GF-D8 (cell line): Measurements from ENCODE around the gene NT5DC3.

Experiments
- DNase-seq: peaks from one replicate; lab custom pipeline; 2025; lab: John Stamatoyannopoulos, UW

NT5DC3 gene

DNA sequence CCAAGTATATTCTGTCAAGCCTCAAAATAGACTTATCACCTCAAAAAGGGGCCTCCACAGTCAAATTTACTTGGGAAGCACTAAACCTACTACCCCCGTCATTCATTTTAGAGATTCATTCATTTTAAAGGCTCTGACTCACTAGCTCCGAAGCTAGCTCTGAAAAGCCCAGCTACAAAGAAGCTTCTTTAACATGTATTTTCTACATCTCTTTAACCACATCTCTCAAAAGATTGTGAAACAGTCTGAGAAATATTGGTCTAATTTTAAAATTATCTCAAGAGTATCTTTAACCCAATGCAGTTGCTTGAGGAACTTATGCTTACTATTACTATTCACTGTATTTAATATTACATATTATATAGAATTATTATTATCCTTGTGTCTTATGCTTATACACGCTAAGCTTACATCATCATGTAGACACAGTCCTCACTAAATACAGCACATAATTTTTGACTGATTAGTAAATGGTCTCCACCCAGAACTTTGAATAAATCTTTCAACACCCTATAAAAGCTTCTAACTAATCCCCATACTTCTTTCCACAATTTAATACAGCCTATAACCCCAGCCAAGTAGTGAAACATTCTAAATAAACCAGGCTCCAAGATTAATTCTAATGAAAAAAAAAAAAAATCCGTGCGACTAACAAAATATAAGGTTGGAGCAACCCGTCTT lies 7.8 kb downstream of the NT5DC3 start:
- DNase-seq = no peak

- DNase-seq = no peak
These were observed 8.7 kb downstream of the NT5DC3 start for GRCh38 chr12:103832048-103832997.

GRCh38 chr12:103830730-103831320 lies 10.2 kb downstream of the NT5DC3 start:
- no peak for DNase-seq

DNA sequence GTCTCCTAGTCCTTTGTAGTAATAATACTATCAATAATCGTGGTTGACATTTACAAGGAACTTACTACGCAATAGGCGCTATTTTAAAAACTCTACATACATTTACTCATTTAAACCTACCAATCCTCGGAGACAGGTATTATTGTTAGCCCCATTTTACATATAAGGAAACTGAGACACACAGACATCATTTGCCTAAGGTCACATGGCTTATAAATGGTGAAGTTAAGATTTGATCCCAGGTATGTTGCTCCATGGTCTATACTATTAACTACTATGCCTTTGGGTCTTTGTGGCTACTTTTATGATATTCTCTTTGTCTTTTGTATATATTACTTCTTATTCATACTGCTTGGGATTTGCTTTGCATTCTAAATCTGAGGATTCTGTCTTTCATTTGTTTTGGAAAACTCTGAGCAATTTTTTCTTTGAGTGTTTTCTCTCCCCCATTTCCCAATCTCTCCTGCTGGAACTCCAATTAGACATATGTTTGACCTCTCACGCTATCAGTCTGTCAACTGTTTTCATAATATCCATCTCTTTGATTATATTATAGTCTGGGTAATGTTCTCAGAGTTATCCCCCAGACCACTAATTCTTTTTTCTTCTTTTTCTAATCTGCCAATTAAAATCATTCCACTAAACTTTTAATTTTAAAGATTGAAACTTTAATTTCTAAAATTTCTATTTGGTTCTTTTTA lies 10.9 kb downstream of the NT5DC3 start:
- no peak for DNase-seq

DNA sequence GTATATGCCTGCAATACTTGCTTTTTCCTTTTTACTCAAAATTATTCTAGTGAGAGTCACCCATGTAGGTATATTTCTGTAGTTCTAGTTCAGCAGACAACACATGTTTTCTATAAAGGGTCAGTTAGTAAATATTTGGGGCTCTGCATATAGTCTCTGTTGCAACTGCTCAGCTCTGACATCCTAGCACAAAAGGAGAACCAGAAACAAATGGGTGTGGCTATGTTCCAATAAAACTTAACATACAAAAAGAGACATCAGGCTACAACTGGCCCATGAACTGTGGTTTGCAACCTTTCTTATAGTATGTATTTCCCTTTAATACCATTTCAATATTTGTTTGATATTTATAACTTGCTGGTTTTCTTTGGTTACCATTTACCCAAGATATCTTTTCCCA lies 11.9 kb downstream of the NT5DC3 start:
- peak; percentile 63 for DNase-seq

GRCh38 chr12:103827911-103828391 lies 13.1 kb downstream of the NT5DC3 start:
- DNase-seq = no peak

DNA sequence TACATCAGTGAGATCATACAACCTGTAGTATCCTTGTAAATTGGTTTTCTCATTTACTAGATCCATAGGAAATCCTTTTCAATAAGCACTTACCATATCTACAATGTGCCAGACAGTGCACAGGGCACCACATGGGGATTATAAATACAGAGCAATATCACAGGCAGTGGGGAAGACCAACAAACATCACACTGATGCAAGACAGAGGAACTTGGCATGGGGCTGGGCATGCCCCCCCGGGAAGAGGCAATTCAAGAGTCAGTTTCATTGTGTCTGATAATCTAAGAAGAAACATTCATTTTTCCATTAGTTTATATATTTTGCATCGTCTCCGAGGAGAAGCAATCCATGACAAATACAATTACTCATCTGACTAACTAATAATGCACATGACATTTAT lies 16.2 kb downstream of the NT5DC3 start:
- no peak for DNase-seq

DNA sequence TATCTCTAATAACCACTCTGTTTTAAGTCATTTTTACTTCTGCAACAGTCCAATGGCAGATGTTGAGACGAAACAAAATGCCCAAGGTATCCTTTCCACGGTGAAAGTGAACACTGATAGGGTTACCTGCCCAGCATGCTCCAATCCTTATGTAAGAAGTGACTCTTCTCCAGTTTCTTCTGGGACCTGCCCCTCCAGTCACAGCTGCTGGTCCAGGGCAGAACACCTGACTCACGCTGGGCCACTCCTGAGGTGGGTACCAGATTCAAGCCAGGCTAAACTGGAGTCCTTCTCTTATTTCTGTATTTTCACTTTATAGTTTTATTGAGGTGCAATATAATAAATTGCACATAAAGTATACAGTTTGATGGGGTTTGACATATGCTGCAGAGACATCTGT lies 16.7 kb downstream of the NT5DC3 start:
- DNase-seq = no peak

DNA sequence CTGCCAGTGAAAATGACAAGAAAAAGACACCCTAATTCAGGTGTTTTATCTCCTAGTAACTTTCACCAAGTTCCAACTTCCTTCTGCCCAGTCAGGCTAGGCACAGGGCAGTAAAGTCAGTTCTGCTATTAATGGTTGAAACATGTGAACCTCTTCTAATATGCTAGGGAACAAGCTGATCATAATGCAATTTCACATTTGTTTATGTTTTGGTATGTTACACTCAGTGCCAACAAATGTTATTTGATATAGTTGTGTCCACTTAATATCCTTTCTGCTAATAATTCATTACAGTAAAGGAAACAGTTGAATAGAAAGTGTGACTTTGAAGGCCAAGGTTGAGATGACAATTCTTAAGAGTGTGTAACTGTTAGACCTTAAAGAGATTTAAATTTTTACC lies 17.2 kb downstream of the NT5DC3 start:
- DNase-seq = no peak

GRCh38 chr12:103821773-103822172 lies 19.3 kb downstream of the NT5DC3 start:
- DNase-seq = no peak

DNA sequence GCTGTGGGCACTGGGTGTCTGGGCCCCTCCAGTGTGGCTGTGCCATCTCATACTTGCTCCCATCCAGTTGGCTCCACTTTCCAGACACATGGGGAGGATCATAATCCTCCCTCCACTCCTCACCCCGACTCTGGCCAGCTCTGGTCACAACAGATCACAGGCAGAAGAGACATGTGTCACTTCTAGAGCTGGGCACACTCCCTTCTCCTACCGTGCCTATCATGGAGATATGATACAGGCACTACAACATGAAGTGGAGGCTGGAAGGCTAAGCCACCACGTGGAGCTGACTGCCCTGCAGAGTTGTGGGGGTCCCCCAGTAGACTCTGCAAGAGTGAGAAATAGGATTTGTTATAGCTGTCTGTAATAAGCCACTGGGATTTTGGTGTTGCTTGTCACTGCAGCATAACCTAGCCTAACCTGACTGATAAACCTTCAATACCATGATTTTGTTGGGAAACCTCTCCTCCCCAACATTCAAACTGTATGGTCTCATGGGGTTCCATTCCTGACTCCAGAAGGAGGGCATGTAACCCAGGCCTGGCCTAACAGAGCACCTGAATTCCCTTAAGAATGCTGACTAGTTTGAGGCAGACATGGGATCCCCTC lies 20.0 kb downstream of the NT5DC3 start:
- no peak for DNase-seq

DNA sequence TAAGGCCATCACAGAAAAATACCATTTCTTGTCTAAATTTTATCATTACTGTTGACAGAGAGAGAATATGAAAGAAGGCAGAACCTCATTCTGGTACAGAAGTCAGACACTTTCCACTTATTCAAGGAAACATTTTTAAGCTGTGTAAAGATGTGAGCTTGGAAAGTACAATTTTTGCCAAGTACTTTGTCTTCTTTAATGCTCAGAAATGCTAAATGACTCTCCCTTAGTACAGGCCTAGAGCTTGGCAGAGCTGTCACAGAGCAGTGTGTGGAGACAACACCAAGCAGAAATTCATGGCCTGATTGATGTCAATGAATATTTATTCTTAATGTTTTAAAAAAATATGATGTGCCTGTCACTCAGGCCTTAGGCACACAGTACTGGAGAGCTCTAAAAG lies 20.7 kb downstream of the NT5DC3 start:
- DNase-seq = no peak

DNA sequence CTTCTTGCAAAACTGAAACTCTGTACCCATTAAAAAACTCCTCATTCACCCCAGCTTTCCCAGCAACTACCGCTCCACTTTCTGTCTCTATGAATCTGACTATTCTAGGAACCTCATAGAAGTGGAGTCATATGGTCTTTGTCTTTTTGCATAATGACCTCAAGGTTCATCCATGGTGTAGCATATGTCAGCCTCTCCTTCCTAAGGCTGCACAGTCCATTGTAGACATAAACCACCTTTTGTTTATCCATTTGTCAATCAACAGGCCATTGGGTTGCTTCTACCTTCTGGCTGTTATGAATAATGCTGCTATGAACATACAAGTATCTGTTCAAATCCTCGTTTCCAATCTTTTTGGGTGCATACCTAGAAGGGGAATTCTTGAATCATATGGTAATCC lies 21.1 kb downstream of the NT5DC3 start:
- no peak for DNase-seq

- no peak for DNase-seq
These were observed 21.7 kb downstream of the NT5DC3 start for GRCh38 chr12:103819312-103819711.

- no peak for DNase-seq
These were observed 23.2 kb downstream of the NT5DC3 start for GRCh38 chr12:103817791-103818190.

- DNase-seq = no peak
These were observed 24.4 kb downstream of the NT5DC3 start for GRCh38 chr12:103816663-103817062.

DNA sequence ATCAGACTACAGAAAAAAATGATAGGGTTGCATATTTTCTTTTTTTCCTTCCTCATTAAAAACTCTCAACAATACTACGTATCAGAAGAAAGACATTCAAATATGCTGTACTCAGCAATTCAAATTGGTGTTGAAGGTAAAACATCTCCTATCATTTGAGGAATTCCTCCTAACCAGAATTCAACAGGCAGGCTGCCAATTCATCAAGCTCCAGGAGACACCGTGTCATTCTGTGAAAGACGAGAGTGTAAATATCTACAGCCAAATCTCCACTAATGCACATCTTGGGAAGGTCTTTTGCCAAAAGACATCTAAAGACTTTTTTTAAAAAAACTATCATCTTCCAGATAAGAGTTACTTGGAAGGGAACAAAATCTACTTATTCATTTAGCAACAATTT lies 26.6 kb downstream of the NT5DC3 start:
- no peak for DNase-seq

DNA sequence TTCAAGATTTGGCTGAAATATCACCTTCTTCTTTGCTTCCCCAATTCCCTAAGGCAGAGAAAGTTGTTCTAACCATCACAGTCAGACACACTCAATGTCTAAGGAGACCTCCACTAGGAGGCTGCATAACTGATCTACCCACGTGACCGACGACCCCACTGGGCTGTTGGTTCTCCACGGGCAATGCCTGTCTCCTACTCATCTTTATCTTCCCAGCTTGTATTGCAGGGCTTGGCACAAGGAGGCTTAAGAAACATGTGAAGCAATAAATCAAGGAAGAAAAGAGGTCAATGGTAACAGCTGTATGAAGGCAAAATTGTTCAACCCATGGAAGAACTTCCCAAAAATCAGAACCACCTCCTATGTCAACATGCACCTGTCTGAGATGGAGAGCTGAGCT lies 27.1 kb downstream of the NT5DC3 start:
- no peak for DNase-seq

- DNase-seq = no peak
These were observed 27.6 kb downstream of the NT5DC3 start for GRCh38 chr12:103813426-103813825.

DNA sequence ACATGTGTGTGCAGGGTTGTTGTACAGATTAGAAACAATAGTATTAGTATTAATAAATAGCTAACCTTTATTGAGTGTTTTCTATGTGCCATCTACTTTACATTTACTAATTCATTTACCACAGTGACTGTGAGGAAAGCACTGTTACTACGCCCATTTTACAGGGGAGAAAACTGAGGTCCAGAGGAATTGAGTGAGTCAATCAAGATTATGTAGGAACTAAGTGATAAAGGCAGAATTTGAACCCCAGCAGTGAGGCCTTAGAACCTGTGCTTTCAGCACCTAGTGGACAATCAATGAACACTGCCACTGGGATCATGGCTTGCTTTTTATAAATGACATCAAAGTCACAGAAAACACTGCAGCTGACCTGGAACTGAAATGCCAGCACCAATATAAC lies 28.2 kb downstream of the NT5DC3 start:
- no peak for DNase-seq

DNA sequence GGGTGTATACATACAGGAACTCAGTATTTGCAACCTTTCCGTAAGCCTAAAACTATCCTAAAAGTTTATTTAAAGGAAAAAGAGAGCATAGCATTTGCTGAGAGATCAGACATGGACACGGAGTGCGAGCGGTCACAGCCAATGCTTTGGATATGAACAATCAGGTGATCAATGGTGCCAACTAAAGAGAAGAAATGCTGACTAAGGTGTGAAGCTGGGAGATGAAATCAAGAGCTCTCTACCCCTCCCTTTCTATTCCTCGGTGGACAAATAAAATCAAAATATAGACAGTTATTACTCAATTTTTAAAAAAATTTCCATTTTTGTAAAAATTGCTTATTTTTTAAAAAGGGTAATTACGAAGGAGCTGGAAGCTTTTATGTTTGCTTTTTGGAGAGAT lies 29.2 kb downstream of the NT5DC3 start:
- no peak for DNase-seq

DNA sequence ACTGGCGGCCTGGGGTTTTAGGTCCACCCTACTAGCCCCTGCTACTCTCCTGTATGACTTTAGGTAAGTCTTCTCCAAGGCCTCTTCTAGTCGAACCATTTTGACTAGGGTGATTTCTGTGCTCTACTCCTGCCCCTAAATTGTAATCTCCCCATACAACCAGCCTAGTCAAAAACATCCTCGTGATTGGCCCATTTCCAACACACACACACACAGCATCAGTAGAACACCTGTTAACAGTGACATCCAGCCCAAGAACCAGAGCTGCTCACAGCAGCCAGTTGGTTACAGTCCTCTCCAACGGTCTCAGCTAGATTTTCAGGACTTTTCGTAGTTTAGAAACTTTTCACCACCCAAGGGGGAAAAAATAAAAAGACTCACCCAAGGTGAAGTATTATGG lies 30.9 kb downstream of the NT5DC3 start:
- no peak for DNase-seq
